Activated CD4-positive, alpha-beta memory T cell treated with anti-CD3 and anti-CD28 coated beads for 36 hours (primary cell): ENCODE measurements around the gene CDK5. TPM values are rescaled to one million over a fixed set of nuclear protein-coding genes. Genes with fewer than 3 reads are reported as not detected.
A peak's percentile ranks its signal among the peaks of the same experiment; 100 is the strongest.

ENCODE experiments used
- CTCF ChIA-PET: fragments of 350-600 bp; sonication (Branson Sonifier 250); formaldehyde crosslinking; loops from one replicate; lab custom pipeline; 2021; ENCODE audit warnings: antibody characterized with exemption, inconsistent platforms; lab: Charles Lee
- POLR2A ChIA-PET: fragments of 350-600 bp; sonication (Branson Sonifier 250); formaldehyde crosslinking; loops from one replicate; lab custom pipeline; 2021; ENCODE audit warnings: antibody characterized with exemption; lab: Charles Lee
- DNase-seq: peaks from one replicate; pipeline ENCODE4 v3.0.0-alpha.2; 2020
- H3K27ac Mint-ChIP-seq: one replicate; pipeline ENCODE4 v1.8.0; 2021; ENCODE audit warnings: mixed read lengths
- H3K27me3 Mint-ChIP-seq: one replicate; pipeline ENCODE4 v1.8.0; 2021; ENCODE audit warnings: mixed read lengths
- H3K36me3 Mint-ChIP-seq: one replicate; pipeline ENCODE4 v1.8.0; 2021; ENCODE audit warnings: mixed read lengths
- H3K4me1 Mint-ChIP-seq: one replicate; pipeline ENCODE4 v1.8.0; 2021; ENCODE audit warnings: low read depth, mixed read lengths
- H3K4me3 Mint-ChIP-seq: one replicate; pipeline ENCODE4 v1.8.0; 2021; ENCODE audit warnings: mild to moderate bottlenecking, mixed read lengths
- H3K9me3 Mint-ChIP-seq: one replicate; pipeline ENCODE4 v1.8.0; 2021; ENCODE audit warnings: mixed read lengths
- intact Hi-C: fragments of 100-400 bp; cut with micrococcal nuclease; formaldehyde crosslinking; loops from one replicate; pipeline ENCODE4 v1.15.1; 2023
- total RNA-seq, 2 experiments: library from RNA; stranded (reverse); gene quantifications; one replicate each; pipeline ENCODE4 v1.2.3, GENCODE V29; 2021

The CDK5 gene
- total RNA-seq, 2 experiments from 2014 or later, result 12.8 to 14.1 TPM

DNA sequence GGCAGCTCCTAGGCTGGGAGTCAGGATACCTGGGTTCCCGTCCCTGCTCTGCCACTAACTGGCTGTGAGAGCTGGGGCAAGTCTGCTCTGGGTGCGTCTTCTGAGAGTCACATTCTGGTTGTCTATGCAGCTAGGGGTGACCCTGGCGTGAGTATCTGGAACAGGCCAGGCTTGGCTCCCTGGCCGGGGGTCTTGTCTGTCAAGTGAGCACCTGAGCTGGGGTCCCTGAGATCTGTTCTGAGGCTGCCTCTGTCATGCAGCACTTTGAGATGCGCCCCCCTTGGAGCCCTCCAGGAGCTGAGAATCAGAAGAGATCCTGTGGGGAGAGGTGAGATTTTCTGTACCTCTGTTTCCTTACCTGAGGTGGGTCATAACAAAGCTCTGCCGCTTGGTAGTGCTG lies 36.1 kb upstream of the CDK5 start:
- Mint-ChIP-seq H3K27ac (no peak overlapping the region), H3K27me3 (no peaks in the 10 kb centered on the region), H3K9me3 (no peaks in the 10 kb centered on the region), H3K36me3 (no peaks in the 10 kb centered on the region), H3K4me3 (no peak overlapping the region), H3K4me1 (peaks cover 20% of the 10 kb centered on the region)
- POLR2A ChIA-PET, result no interaction called here
- intact Hi-C loops, result no loop called here
- no peak for DNase-seq
- CTCF ChIA-PET, result interaction anchor here (0.7 to 4.4 kb wide), 6 partner anchors 14 to 78 kb away, joined by 3 to 15 read pairs (median 4); no protein-coding TSS in a partner anchor

DNA sequence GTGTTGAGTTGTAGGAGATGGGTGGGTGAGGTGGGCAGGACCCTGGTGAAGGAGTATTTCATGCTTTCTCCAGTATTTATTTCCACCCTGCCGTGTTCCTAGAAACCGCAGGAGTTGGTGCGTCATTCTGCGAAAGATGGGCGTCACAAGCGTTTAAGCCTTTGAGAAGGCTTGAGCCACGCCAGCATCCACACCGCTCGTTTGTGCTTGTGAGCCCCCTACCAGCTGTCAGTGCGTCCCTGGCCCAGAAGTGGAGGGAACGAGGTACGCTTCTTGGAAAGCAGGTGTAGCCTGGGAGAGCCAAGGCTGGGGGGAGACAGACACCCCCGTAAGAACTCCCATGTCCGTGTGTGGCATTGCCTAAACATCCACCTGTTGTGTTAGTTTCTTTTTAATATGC lies 34.3 kb upstream of the CDK5 start:
- Mint-ChIP-seq H3K9me3 (no peaks in the 10 kb centered on the region), H3K27me3 (no peaks in the 10 kb centered on the region), H3K27ac (no peak overlapping the region), H3K4me3 (no peak overlapping the region), H3K4me1 (peaks cover 28% of the 10 kb centered on the region), H3K36me3 (no peaks in the 10 kb centered on the region)
- ChIA-PET CTCF (interaction anchor here (0.5 to 4.4 kb wide), 6 partner anchors 16 to 129 kb away, joined by 3 to 15 read pairs (median 5); no protein-coding TSS in a partner anchor), POLR2A (interaction anchor here (0.6 kb wide), 1 partner anchor 201 kb away, joined by 3 read pairs; no protein-coding TSS in a partner anchor)
- intact Hi-C loops, result loop anchor here (1.0 kb wide), 1 partner anchor 19 kb away; no protein-coding TSS in a partner anchor
- no peak for DNase-seq

DNA sequence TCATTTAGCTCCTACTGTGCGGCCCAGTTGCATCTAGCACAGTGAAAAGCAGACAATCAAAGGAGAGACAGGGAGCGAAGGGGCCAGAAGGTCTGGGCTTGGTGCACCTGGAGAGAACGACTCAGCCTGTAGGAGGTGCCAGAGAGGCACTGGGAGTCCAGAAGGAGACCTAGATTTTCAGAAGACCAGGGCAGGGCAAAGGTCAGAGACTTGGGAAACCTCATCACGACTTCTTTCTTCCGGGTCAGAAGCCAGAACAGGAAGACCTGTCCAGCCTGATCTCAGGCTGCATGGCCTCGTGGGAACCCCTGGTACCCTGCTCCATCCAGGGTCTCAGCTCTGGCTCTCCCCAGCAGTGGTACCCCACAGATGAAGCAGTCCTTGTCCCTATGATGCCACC lies 33.7 kb upstream of the CDK5 start:
- Mint-ChIP-seq H3K27me3 (no peaks in the 10 kb centered on the region), H3K36me3 (no peaks in the 10 kb centered on the region), H3K9me3 (no peaks in the 10 kb centered on the region), H3K27ac (no peak overlapping the region), H3K4me1 (peaks cover 28% of the 10 kb centered on the region), H3K4me3 (no peak overlapping the region)
- DNase-seq, result peak; percentile 53
- intact Hi-C loops, result loop anchor here (1.0 kb wide), 1 partner anchor 20 kb away; no protein-coding TSS in a partner anchor
- ChIA-PET CTCF (interaction anchor here (1.0 to 1.6 kb wide), 4 partner anchors 19 to 24 kb away, joined by 3 to 5 read pairs (median 3); no protein-coding TSS in a partner anchor), POLR2A (no interaction called here)

DNA sequence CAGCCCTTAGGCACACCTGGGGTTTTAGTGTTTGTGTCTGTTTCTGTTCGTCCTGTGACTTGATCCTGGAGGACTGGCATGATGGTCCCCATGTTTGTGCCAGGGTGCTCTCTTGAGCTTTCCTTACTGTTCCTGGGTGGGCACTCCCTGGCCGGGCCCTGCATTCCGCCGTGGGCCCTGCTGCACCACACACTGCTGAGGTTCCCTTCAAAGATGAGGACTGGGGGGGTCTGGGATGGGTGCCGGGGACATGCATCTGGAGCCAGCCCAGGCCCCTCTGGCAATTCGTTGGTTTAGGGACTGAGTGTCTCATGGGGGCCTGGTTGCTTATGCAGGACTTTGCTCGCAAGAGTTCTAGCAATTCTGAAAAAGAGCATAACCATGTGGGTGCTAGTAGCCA lies 33.3 kb upstream of the CDK5 start:
- intact Hi-C loops, result loop anchor here (1.0 kb wide), 1 partner anchor 20 kb away; no protein-coding TSS in a partner anchor
- ChIA-PET POLR2A (no interaction called here), CTCF (interaction anchor here (1.0 to 1.6 kb wide), 5 partner anchors 20 to 24 kb away, joined by 3 to 9 read pairs (median 3); no protein-coding TSS in a partner anchor)
- Mint-ChIP-seq H3K27ac (no peak overlapping the region), H3K36me3 (no peaks in the 10 kb centered on the region), H3K4me1 (peaks cover 26% of the 10 kb centered on the region), H3K4me3 (no peak overlapping the region), H3K27me3 (no peaks in the 10 kb centered on the region), H3K9me3 (no peaks in the 10 kb centered on the region)
- no peak for DNase-seq

DNA sequence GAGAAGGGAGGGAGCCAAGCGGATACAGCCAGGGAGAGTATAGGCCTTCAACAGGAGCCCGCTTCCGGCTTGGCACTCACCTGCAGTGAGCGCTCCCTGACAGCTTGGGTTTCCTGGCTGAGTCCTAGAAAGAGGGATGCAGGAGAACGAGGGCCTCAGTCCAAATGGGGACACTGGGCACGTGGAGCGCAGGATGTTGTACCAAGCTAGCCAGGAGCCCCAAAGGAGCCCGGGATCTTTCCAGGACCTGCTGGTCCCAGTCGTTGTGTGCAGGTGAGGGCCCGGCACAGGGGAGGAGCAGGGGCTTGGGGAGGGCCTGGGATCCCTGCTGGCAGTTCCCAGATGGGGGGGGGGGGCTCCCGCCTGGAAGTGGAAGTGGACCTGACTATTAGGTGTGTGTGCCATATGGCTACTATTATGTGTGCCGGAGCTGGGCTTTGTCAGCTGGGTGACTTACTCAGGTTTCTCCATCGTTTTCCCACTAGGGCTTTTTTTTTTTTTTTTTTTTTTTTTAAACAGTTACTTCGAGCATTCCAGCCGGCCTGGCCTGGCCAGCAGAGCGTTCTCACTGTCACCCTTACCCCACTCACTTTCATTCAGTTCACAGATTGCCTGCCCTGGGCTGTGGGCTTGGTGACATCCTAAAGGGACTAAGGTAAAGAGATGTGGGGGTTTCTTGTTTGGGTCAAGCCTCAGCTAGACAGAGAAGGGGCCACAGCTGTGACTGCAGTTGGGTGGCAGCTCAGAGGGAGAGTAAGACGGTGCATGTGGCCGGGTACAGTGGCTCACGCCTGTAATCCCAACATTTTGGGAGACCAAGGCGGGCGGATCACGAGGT lies 32.4 kb upstream of the CDK5 start:
- Mint-ChIP-seq H3K36me3 (no peaks in the 10 kb centered on the region), H3K4me1 (peaks cover 28% of the 10 kb centered on the region), H3K9me3 (no peaks in the 10 kb centered on the region), H3K27ac (no peak overlapping the region), H3K4me3 (no peak overlapping the region), H3K27me3 (peaks cover 2% of the 10 kb centered on the region)
- POLR2A ChIA-PET, result interaction anchor here (1.2 kb wide), 1 partner anchor 9 kb away, joined by 5 read pairs; the partner anchor contains the start of gene FASTK
- CTCF ChIA-PET, result interaction anchor here (1.0 to 1.8 kb wide), 5 partner anchors 13 to 81 kb away, joined by 3 to 9 read pairs (median 3); no protein-coding TSS in a partner anchor
- DNase-seq, result no peak
- intact Hi-C loops, result no loop called here

DNA sequence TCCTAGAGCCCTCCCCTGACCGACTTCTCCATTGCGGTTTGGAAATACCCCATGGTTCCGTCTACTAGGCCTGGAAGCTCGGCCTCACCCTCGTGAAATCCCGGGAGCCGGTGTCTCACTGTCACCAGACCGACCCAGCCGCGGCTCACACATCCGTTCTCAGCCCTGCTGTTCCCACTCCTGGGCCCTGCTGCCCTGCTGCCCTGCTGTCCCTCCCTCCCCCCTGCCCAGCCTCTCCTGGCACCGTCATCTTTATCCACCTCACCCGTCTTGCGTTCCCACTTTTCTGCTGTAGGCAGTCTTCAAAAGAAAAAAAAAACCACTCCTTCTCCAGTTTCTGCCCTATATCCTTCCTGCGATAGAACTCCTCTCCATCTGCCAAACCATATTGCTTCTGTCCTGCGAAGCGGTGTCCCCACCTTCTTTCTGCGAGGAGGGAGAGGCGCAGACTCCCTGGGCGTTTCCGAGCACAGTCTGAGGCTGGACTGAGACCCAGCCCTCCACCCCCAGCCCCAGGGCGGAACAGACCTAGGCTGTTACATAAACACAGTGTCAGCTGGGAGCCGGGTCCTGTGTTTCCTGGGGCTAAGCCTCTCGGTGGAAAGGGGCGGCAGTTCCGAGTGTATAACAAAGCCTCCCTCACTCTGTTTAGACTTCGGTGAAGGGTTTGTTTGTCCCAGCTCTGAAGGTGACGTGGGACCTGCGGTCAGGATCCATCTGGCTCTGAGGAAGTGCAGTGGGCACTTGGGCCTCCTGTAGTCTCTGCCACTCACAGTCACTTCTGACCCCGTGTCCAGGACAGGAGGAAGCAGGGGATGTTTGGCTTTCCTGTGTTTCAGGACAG lies 31.4 kb upstream of the CDK5 start:
- DNase-seq, result no peak
- Mint-ChIP-seq H3K4me3 (peak overlapping the region; percentile 12), H3K27me3 (peaks cover 5% of the 10 kb centered on the region), H3K4me1 (peaks cover 33% of the 10 kb centered on the region), H3K27ac (no peak overlapping the region), H3K36me3 (no peaks in the 10 kb centered on the region), H3K9me3 (no peaks in the 10 kb centered on the region)
- CTCF ChIA-PET, result interaction anchor here (1.0 to 3.5 kb wide), 6 partner anchors 12 to 127 kb away, joined by 3 to 15 read pairs (median 4); no protein-coding TSS in a partner anchor
- POLR2A ChIA-PET, result interaction anchor here (0.6 to 1.2 kb wide), 2 partner anchors 8 to 320 kb away, joined by 3 to 5 read pairs; partner anchors contain the start of gene FASTK
- intact Hi-C loops, result no loop called here

DNA sequence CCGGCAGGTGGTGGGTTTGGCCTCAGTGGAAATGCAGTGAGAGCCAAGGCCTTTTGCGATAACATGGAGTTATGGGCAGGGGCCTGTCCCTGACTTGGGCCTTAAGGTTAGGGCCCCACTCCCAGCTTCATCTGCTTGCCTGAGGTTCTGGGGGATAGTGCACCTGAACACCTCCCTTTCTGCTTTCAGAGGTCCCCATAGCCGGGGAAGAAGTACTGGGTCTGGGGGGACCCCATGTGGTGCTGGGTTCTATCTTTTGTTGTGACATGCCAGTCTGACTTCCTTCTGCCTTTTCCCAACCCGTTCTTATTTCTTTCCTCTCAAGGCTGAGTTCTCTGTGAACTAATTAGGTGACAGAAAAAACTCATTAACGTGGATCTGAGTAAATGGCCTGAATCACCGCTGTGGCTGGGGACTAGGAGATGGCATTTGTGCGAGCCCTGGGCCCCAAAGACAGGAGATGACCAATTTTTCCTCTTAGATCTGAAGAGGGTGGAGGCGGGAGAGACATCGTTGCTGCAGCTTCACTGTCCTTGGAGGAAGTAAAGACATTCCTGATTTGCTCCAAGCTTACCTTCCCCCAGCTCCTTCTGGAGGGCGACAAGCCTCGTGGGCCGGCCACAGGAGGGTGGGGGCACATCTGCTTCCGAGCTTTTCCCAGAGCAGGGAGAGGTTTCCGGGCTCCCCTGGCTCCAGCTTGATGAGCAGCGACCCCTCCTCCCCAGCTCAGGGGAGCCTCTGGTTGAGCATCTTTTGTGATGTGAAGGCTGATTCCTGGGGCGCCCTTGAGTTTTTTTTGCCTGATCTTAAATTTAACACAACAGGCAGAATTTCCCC lies 30.5 kb upstream of the CDK5 start:
- POLR2A ChIA-PET, result interaction anchor here (0.6 to 1.1 kb wide), 2 partner anchors 8 to 321 kb away, joined by 3 to 4 read pairs; no protein-coding TSS in a partner anchor
- Mint-ChIP-seq H3K27me3 (peaks cover 5% of the 10 kb centered on the region), H3K4me1 (peaks cover 33% of the 10 kb centered on the region), H3K36me3 (no peaks in the 10 kb centered on the region), H3K4me3 (peak overlapping the region; percentile 82), H3K9me3 (no peaks in the 10 kb centered on the region), H3K27ac (peak overlapping the region; percentile 13)
- intact Hi-C loops, result no loop called here
- no peak for DNase-seq
- CTCF ChIA-PET, result interaction anchor here (1.0 to 3.5 kb wide), 6 partner anchors 11 to 156 kb away, joined by 3 to 15 read pairs (median 4); no protein-coding TSS in a partner anchor

DNA sequence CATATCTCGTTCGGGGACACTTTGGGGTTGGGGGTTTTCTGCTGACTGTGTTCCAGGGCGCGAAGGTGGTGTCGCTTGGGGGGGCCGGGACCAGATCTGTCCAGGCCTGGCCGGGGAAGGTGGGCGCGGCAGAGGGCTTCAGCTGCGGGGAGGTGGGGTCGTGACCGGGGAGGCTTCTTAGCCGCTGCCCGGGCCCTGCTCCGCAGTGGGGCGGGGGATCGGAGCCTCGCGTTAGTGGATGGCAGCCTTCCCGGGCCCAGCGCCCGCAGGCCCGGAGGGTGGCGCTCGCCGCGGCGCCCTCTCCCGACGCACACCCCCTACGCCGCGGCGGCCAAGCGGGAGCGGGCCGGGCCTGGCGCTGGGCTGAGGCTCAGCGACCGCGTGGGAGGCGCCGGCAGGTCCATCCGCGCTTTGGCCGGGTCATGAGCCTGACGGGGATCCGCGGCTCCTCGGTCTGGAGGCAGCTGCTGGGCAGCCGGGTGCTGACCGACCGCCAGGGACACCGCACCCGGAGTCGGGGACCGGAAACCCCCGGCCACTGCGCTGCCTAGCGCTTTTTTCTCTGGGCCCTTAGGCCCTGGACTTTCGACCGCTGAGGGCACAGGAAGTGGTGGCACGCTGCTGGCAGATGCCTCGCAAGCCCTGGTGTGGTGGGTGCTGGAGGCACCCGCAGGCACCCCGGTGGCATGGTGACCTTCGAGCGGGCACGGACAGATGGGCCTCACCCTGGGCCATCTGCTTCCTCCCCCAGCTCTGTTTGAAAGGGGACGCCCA lies 29.7 kb upstream of the CDK5 start:
- peak; percentile 53 for DNase-seq
- Mint-ChIP-seq H3K27me3 (peaks cover 5% of the 10 kb centered on the region), H3K36me3 (no peaks in the 10 kb centered on the region), H3K4me3 (peak overlapping the region; percentile 82), H3K9me3 (no peaks in the 10 kb centered on the region), H3K27ac (no peak overlapping the region), H3K4me1 (peaks cover 37% of the 10 kb centered on the region)
- intact Hi-C loops, result no loop called here
- ChIA-PET POLR2A (interaction anchor here (1.1 kb wide), 1 partner anchor 9 kb away, joined by 4 read pairs; no protein-coding TSS in a partner anchor), CTCF (interaction anchor here (1.2 to 3.5 kb wide), 4 partner anchors 24 to 157 kb away, joined by 3 to 15 read pairs (median 6); no protein-coding TSS in a partner anchor)

DNA sequence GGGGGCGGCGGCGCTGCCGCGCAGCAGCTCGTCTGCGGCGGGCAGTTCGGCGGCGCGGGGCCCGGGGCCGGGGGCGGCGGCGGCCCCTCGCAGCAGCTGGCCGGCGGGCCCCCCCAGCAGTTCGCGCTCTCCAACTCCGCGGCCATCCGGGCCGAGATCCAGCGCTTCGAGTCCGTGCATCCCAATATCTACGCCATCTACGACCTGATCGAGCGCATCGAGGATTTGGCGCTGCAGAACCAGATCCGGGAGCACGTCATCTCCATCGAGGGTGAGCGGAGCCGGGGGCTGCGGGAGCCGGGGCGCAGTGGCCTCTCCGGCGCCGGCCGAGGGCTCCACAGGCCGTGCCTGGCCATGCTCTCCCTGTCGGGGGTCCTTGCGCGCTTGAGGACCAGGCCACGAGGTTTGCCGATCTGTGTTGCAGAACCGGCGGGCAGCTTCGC lies 29.1 kb upstream of the CDK5 start:
- no peaks in the 10 kb centered on the region for H3K9me3 Mint-ChIP-seq
- POLR2A ChIA-PET, result interaction anchor here (0.6 kb wide), 1 partner anchor 9 kb away, joined by 3 read pairs; no protein-coding TSS in a partner anchor
- no peaks in the 10 kb centered on the region for H3K36me3 Mint-ChIP-seq
- intact Hi-C loops, result no loop called here
- peaks cover 42% of the 10 kb centered on the region for H3K4me1 Mint-ChIP-seq
- peak overlapping the region; percentile 82 for H3K4me3 Mint-ChIP-seq
- H3K27ac Mint-ChIP-seq, result peak overlapping the region; percentile 60
- DNase-seq, result peak; percentile 45
- CTCF ChIA-PET, result interaction anchor here (1.7 to 3.5 kb wide), 2 partner anchors 24 to 157 kb away, joined by 4 to 15 read pairs; no protein-coding TSS in a partner anchor
- H3K27me3 Mint-ChIP-seq, result peaks cover 5% of the 10 kb centered on the region
